Fibroblast of skin of back (primary cell): ENCODE results near the gene IFITM2.
"Not testable (repeated sequence)": the region's sequence is repeated elsewhere in the genome, so short reads cannot be mapped to it uniquely, and the experiment has no call there.

Experiments
- DNase-seq: peaks from one replicate; pipeline ENCODE4 v3.0.0-alpha.2; 2013

IFITM2 gene

DNA sequence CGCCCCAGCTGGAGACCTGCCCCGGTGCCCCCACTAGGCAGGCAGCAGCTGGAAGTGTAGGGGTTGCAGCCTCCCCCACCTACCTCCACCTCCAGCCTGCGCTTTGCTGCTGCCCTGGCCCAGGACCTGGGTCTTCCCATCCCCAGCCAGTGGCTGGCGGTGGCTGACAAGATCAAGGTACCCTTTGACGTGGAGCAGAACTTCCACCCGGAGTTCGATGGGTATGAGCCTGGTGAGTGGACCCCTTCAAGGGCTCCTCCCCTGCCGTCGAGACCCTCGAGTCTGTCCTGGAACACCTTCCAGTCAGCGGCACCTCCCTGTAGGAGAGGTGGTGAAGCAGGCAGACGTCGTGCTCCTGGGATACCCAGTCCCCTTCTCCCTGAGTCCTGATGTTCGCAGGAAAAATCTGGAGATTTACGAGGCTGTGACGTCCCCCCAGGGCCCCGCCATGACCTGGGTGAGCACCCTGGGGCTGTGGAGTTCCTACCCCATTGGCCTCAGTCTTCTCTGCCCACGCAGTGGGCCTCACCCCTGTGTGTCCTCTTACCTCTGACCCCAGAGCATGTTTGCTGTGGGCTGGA lies 14.3 kb upstream of the IFITM2 start:
- no peak for DNase-seq

DNA sequence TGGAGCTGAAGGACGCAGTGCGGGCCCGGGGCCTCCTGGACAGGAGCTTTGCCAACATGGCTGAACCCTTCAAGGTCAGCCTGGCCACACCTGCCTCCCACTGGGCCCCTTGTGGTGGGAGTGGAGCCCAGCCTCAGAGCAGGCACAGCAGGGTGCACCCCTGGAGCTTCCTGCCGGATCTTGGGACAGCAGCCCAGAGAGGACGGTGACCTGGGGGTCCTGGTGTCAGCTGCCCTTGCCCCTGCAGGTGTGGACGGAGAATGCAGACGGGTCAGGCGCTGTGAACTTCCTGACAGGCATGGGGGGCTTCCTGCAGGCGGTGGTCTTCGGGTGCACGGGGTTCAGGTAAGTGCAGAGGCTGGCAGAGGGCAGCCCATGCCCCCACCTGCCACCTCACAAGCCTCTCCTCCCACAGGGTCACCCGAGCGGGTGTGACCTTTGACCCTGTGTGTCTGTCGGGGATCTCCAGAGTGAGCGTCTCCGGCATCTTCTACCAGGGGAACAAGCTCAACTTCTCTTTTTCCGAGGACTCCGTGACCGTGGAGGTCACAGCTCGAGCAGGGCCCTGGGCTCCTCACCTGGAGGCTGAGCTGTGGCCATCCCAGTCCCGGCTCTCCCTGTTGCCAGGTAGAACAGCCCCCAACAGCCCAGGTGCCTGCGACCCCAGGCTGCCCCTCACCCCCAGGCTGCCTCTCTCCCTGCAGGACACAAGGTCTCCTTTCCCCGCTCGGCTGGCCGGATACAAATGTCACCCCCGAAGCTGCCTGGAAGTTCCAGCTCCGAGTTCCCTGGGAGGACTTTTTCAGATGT lies 13.6 kb upstream of the IFITM2 start:
- no peak for DNase-seq

DNA sequence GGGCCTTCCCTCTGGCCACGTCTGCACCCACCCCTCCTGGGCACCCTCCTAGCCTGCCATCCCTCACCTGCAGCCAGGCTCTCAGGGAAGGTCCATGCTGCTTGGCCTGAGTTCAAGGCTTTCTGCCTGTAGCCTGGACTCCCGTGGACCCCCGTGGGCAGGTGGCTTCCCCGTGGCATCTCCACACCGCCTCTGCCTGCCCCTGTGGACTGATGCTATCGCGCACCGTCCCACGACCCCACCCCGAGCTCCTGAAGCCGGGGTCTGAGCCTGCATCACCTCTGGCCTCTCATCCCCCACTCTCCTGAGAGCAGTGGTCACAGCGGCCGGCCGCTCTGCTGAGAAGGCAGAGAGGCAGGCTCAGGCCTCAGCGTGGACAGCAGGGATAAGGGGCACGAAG lies 12.8 kb upstream of the IFITM2 start:
- no peak for DNase-seq

DNA sequence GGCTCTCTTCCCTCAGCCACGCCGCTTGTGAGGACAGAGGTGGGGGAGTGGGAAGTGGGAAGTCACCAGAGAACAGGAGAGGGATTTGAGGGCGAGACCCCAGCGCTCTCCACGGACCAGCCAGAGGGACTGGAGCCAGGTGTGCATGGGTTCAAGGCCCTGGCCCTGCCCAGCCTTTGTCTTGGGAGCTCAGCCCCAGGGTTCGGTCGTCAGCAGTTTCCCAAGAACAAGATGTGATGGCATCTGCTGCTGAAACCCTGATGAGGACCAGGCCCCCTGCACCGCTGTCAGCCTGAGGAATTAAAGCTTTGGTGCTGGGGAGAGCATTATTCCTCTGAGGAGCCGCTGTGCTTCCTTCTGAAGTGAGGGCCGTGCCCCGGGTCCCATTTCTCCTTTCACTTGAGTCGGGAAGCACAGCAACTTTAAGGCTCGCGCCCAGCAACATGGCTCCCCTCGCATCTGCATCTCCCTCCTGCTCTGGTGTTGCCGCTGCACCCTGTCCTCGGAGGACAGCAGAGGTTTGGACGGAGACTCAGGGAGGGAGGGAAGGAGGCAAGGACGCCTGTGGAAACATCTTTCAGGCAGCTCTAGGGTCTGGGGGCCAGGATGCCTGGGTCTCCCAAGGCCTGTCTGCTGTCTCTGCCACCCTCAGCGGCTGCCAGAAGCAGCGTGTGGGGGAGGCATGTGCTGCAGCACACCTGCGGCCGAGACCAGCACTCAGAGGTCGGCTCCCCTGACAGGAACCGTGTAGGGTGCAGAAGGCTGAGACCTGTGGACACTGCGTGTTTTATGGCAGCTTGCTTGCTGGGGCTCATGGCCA lies 12.1 kb upstream of the IFITM2 start:
- no peak for DNase-seq

DNA sequence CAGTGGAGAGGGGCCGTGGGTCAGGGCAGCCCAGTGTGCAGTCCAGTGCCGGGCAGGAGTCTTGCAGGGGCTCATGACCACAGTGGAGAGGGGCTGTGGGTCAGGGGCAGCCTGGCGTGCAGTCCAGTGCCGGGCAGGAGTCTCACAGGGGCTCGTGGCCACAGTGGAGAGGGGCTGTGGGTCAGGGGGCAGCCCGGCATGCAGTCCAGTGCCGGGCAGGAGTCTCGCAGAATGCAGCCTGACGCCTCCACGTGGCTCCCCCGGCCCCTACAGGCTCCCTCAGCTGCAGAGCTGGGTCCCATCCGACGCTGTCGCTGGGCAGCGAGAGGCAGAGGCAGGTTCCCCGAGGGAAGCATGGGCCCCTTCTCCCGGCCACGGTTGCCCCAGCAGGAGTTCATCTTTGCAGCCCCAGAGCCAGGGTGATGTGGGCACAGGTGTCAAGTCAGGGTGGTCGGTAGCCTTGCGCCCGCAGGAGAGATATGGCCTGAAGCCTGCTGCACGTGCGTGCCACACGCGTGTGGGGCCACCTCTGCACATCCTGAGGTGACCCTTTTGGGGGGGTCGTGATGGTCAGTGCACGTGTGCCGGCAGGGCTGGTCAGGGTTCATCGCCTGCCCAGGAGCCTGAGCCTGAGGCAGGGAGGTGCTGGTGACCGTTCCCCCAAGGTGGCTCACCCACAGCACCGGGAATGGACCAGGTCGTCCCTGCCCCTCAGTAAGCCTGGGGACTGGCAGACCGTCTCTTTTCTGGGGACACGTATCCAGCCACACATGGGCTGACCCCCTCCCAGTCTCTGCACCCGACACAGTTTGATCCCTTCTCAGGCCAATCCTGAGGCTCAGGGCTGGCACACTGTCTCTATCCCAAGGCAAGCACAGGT lies 11.2 kb upstream of the IFITM2 start:
- DNase-seq = no peak

DNA sequence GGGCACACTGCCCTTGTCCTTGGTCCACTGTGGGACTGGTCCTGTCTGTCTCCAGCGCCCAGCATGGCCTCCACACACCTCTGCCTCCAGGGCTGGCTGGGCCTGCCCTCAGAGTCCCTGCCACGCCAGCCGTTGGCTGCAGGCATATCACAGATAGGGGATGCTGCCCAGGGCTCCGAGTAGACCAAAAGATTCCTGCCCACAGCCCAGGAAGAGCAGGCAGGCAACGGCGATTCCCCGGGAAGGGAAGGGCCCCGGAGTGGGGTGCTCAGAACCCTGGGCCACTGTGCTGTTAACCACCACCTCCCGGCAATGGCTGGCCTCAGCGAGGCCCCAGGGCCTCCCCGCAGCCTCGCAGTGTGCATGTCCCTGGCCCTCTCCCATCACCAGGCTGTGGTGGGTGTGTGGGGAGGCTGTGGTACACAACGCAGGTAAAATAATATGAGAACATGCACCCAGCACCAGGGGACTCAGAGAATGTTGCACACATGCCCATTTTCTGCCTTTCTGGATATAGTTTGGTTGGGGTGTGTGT lies 10.5 kb upstream of the IFITM2 start:
- DNase-seq = no peak

DNA sequence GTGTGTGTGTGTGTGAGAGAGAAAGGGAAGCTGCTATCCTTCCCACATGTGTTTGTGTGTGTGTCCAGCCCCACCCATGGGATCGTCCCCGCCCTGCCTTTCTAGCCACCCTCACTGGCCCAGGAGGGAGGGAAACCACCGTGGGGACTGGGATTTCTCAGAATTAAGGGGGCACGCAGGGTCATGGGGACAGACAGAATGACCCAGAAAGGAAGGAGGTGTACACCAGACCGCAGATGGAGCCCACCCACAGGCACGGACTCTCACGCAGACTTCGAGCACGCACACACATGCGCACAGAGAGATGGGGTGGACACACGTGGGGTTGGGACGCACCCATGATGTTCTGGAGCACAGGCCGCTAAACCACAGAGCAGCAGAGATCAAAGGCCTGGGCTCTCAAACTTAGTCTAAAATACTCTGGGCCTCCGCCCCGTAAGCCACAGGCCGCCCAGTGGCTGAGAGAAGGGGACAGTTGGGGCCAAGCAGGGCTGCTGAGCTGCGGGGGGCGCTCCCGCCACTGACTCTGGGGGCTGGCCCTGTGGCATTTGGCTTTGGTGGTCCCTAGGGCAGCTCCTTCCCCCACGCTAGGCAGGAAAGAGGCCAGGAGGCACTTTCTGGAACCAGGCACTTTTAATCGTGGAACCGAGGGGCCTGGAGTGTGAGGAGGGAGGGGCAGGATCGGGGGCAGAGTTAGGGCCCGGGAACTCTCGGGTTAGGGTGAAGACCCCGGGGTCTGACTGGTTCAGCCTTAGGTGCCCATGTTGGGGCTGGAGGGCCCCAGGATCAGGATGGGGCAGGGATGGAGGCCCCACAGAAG lies 9.8 kb upstream of the IFITM2 start:
- DNase-seq = peak; percentile 18

DNA sequence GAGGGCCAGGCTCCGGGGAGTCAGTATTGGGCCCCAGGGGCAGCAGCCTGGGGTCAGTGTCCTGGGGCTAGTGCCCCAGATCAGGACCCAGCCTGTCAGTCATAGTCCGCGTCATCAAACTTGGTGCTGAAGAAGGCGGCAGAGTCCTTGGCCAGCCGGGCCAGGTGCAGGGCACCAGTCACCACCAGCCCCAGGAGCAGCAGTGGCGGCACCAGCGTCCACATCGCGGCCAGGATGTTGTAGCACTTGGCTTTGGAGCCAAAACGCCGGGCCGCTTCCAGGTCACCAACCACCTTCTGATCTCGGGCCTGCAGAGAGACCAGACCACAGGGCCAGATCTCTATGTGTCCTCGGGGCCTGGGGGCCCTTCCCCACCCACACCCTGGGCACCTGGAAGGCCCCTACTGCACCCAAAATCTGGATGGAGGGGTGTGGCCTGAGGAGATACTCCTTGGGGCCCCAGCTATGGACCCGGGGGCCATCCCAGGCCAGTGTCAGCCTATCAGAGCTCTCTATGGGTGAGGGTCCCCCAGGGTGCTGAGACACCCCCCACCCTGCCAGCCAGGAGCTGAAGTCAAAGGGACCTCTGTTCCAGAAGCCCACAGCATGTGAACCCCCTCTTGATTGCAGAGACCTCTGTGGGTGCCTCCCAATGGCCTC lies 9.1 kb upstream of the IFITM2 start:
- DNase-seq = no peak

DNA sequence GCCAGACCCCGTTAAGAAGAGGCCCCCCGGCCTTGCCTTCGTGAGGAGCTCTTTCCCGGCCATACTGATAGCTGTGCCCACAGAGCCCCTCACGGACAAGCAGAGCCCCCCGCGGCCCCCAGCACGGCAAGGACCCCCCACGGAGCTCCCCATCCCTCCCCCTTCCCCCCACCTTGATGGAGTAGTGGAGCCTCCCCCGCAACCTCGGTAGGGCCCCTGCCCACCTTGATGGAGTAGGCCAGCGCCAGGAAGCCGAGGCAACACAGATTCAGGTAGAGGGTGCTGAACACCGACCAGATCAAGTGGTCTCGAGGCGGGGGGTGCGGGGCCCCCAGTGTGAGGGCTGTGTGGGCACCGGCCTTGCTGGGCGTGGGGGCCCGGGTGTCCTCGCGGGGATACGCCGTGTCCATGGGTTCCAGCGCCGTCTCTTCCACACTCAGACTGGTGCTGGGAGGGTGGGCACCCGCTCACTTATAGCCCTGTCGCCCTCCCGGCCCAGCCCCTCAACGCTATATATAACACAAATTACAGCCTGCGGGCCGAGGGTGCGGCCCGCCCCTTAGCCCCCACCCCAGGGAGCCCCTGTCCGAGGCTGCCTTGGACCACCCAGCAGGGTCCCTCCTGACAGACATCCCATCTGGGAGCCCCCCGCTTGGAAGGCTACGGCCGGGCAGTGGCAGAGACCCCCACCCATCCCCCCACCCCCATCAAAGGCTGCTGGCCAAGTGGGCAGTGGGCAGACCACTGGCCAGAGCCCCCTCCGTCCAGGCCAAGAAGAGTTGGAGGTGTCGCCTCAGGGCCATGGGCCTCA lies 8.3 kb upstream of the IFITM2 start, which contains the start of gene IFITM5:
Gene IFITM5, minus strand, starts transcription at position 446 of the 811 bp plus-strand sequence. Its CDS starts 36 bp downstream, at position 410.
- no peak for DNase-seq

DNA sequence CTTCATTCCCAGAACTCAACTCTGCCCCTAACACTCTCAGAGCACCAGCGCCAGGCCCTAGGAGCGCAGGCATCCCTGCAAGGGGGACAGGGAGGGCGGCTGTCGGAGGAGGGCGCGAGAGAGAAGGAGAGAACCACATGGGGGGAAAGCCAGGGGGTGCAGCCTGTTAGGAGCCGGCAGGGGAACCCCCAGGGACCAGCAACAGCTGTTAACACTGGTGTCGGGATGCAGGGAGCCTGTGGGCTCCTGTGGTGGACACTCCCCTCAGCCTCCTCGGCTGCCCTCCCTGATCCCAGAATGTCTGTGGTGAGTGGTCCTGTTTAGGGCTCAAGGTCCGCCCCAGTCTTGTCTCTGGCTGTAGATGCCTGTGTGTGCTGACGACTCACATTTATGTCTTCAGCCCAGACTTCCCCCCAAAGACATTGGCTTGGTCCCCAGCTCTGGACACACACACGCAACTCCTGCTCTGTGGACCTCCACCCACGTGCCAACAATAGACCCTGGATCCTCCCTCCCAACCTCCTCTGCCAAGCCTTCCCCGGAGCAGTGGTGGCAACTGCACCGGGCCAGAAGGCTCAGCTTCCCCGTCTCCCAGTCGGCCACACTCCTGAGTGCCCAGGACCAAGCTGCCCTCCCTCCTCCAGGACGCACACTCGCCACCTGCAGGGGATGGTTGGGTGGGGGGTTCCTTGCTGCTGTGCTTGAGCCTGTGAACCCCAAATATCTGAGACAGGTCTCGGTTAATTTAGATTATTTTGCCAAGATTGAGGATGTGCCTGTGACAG lies 7.5 kb upstream of the IFITM2 start:
- no peak for DNase-seq

DNA sequence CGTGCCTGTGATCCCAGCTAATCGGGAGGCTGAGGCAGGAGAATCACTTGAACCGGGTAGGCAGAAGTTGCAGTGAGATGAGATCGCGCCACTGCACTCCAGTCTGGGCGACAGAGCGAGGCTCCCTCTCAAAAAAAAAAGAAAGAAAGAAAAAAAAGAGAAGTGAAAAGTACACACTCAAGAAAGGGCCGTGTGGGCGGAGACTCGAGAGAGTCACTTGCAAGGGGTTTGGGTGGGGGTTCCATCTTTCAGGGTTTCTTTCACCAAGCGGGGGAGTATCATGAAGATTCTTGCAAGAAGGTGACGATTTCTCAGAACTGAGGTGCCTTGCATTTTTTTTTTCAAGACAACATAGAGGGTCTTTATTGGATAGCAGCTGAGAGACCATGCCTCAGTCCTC lies 4.3 kb upstream of the IFITM2 start:
- DNase-seq = no peak

DNA sequence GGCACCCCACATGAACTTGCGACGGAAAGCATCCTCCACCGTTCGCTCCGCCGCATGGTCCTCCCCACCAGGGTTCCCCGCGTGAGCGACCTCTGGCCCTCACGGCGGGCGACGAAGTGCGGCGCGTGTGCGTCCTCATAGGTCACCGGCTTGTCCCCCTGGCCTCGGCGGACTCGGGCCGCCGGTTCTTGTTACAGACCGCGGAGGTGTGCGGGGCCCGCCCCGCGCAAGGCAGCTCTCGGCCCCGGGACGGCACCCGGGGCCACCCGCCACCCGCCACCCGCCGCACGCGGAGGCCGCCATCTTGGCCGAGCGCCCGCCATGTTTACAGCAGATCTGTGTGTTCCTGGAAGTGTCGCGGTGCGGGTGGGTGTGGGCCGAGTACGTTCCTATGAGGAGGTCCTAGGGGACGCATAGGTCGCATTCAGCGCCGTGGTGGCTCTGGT lies 3.5 kb upstream of the IFITM2 start:
- no peak for DNase-seq

DNA sequence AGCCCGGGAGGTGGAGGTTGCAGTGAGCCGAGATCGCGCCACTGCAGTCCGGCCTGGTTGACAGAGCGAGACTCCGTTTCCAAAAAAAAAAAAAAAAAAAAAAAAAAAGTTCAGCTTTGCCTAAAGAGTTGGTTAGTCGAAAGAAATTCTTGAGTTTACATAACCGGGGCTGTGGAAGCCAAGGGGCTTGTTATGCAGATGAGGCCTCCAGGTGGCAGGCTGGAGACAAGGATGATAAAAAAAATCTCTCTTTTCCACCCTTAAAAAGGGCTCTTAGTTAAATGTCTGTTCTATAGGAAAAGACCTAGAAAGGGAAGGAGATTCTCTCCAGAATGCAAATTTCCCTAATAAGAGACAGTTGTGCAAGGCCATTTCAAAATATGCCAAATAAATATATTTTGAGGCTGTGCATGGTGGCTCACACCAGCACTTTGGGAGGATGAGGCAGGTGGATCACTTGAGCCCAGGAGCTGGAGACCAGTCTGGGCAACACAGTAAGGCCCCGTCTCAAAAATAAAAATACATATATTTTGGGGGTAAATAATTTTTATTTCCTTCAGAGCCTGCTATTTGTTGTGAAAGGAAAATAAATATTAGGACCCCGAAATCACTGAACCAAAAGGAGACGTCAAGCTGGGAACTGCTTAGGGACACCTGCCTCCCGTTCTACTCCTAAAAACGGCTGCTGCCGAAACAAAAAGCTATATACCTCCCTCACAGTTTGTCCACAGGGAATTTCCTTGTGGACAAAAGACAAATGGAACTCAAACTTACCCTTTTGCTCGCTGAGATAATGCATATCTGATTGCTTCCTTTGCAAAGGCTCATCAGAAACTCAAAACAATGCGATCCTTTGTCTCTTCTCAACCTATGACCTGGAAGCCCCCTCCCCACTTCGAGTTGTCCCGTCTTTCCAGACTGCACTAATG lies 2.4 kb upstream of the IFITM2 start:
- DNase-seq = peak; percentile 69

DNA sequence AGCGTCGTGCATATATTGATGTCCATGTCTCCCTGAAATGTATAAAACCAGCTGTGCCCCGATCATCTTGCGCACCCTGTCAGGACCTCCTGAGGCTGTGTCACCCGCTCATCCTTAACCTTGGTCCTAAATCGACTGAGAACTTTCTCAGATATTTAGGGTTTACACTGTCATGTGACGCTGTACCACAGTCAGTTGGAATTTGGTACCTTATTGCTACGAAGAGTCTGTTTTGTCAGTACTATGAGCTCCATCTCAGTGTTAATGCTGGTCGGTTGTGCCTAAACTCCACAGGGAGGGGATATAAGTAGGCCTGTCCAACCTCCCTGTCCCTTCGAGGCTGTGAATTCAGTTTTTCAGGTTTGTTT lies 1.8 kb upstream of the IFITM2 start:
- no peak for DNase-seq

DNA sequence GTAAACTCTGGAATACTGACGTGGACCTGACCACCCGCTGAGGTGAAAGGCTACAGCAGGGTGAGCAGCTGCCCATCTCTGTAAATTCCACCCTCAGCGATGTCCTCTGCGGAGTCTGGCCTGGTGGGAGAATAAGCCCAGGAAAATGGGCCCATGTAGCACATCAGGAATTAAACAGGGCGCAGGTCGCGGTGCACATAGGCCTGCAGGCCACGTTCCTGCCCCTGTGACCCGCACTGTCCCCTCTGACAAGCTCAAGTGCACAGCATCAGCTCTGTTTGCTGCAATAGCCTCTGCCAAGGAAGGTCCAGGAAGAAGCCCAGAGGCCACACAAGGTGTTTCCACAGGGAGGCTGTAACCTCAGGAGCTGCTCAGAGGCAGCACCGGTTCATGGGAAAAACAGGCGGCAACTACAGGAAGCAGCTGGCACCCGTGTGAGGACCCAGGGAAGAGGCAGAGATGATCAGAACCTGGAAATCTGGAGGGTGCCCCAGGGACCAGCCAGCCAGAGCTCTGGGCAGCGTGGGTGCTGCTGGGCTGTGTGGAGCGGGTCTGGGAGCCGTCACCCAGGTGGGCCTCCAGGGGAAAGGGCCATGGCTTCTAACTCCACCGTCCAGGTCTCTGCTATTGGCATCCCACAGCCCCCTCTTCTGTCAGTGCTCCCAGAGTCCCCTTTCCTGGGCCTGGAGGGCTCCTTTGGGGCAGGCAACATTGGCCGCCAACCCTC lies 808 bp upstream of the IFITM2 start:
- DNase-seq = no peak

DNA sequence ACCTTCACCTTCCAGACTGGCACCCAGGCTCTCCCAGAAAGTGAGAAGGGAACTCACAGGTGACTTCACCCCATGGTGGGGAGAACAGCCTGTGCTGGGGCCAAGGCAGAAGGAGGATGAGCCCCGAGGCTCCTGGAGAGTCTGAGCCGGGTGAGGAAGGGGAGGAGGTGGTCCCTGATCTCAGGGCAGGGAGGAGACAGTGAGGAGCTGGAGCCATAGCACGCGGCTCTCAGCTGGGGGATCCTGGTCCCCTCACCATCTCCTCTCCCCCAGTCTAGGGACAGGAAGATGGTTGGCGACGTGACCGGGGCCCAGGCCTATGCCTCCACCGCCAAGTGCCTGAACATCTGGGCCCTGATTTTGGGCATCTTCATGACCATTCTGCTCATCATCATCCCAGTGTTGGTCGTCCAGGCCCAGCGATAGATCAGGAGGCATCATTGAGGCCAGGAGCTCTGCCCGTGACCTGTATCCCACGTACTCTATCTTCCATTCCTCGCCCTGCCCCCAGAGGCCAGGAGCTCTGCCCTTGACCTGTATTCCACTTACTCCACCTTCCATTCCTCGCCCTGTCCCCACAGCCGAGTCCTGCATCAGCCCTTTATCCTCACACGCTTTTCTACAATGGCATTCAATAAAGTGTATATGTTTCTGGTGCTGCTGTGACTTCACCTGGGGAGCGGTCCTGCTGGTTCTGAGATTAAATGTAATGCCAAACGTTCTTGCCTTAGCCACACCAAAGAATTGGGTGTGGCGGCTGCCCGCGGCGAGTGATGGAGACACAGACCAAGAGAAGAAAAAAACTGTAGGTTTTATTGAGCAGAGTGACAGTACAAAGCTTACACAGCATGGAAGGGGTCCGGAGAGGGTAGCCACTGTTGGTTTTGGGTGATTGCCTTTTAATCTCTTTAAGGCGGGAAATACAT lies 1.4 kb downstream of the IFITM2 start:
- DNase-seq = not testable (repeated sequence)
